A549 (cell line): Measurements from ENCODE around the gene ATP6AP1.

Experiments
- CHD2 ChIP-seq: fragments of 150-350 bp; IDR thresholded peaks from 2 replicates; pipeline ENCODE4 v1.6.1; 2014; ENCODE audit warnings: low read length; ENCODE audit not compliant: partially characterized antibody
- EP300 ChIP-seq, 2 experiments: fragments of >200 bp; sonication (Bioruptor Twin); formaldehyde crosslinking; IDR thresholded peaks; 2 replicates in 1 of 2; 3 replicates in 1 of 2; pipeline ENCODE4 v1.6.1; 2016 to 2017
- ESRRA ChIP-seq: fragments of 150-350 bp; IDR thresholded peaks from 2 replicates; pipeline ENCODE4 v1.6.1; 2014; ENCODE audit warnings: mild to moderate bottlenecking, low read length, borderline replicate concordance
- HDAC2 ChIP-seq: fragments of 200-600 bp; sonication (generic); IDR thresholded peaks from 2 replicates; pipeline ENCODE4 v1.6.1; 2016
- MAFK ChIP-seq: fragments of 450-650 bp; IDR thresholded peaks from 2 replicates; pipeline ENCODE4 v1.6.1; 2014; ENCODE audit not compliant: partially characterized antibody
- MAZ ChIP-seq: fragments of 150-350 bp; IDR thresholded peaks from 2 replicates; pipeline ENCODE4 v1.6.1; 2014; ENCODE audit warnings: antibody characterized with exemption, low read depth, low read length, borderline replicate concordance
- MYC ChIP-seq: IDR thresholded peaks from 2 replicates; pipeline ENCODE4 v1.6.1; 2012; ENCODE audit warnings: mild to moderate bottlenecking, inconsistent platforms, low read length, improper control_type of control experiment, borderline replicate concordance
- POLR2A ChIP-seq: IDR thresholded peaks from 2 replicates; pipeline ENCODE4 v1.6.1; 2012; ENCODE audit warnings: mild to moderate bottlenecking, low read length
- RAD21 ChIP-seq, 2 experiments: fragments of >200 bp in 1 of 2; sonication (Bioruptor Twin) in 1 of 2; formaldehyde crosslinking in 1 of 2; IDR thresholded peaks in 1 of 2; conservative IDR thresholded peaks in 1 of 2; 2 replicates in 1 of 2; 3 replicates in 1 of 2; pipeline ENCODE4 v1.6.1; 2012 to 2018; ENCODE audit warnings: inconsistent platforms in 1 of 2
- RCOR1 ChIP-seq: fragments of 150-350 bp; IDR thresholded peaks from 2 replicates; pipeline ENCODE4 v1.6.1; 2014; ENCODE audit warnings: antibody characterized with exemption, low read length, low read depth
- TP53 ChIP-seq: fragments of 250-450 bp; sonication (Bioruptor Pico); IDR thresholded peaks from 2 replicates; pipeline ENCODE4 v1.5.0; 2021; ENCODE audit warnings: mild to moderate bottlenecking, moderate library complexity
- TF ChIP-seq, protein P1 (sequence below): fragments of >200 bp; sonication (Bioruptor Twin); formaldehyde crosslinking; IDR thresholded peaks from 3 replicates; pipeline ENCODE4 v1.5.1; 2016
- TF ChIP-seq, protein P2 (sequence below): IDR thresholded peaks from 2 replicates; pipeline ENCODE4 v1.6.1; 2012
- TF ChIP-seq, protein P3 (sequence below): IDR thresholded peaks from 2 replicates; pipeline ENCODE4 v1.6.1; 2012

DNA sequence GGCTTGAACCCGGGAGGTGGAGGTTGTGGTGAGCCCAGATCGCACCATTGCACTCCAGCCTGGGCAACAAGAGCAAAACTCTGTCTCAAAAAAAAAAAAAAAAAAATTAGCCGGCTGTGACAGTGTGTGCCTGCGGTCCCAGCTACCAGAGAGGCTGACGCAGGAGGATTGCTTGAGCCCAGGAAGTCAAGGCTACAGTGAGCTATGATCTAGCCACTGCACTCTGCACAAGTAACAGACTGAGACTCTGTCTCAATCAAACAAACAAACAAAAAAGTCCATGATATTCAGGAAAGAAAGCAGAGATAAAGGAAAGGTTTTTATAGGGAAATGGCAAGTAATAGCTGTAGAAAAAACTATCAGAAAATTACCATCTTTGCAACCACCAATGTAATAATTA, 52.7 kb downstream of the ATP6AP1 start:
- TF ChIP-seq, protein P1, sequence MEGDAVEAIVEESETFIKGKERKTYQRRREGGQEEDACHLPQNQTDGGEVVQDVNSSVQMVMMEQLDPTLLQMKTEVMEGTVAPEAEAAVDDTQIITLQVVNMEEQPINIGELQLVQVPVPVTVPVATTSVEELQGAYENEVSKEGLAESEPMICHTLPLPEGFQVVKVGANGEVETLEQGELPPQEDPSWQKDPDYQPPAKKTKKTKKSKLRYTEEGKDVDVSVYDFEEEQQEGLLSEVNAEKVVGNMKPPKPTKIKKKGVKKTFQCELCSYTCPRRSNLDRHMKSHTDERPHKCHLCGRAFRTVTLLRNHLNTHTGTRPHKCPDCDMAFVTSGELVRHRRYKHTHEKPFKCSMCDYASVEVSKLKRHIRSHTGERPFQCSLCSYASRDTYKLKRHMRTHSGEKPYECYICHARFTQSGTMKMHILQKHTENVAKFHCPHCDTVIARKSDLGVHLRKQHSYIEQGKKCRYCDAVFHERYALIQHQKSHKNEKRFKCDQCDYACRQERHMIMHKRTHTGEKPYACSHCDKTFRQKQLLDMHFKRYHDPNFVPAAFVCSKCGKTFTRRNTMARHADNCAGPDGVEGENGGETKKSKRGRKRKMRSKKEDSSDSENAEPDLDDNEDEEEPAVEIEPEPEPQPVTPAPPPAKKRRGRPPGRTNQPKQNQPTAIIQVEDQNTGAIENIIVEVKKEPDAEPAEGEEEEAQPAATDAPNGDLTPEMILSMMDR: no peak
- TF ChIP-seq CHD2 (no peak), POLR2A (no peak), HDAC2 (no peak), TP53 (CRISPR knock-in tag) (no peak), MYC (no peak), EP300 (IDR thresholded peaks at IDR 0.05) (no peak), MAFK (no peak), ESRRA (no peak), RAD21 (conservative IDR thresholded peaks at IDR 0.05 in 1 of 2, IDR thresholded peaks at IDR 0.05 in 1 of 2) (no peak), MAZ (no peak), RCOR1 (no peak)
- TF ChIP-seq, protein P2, sequence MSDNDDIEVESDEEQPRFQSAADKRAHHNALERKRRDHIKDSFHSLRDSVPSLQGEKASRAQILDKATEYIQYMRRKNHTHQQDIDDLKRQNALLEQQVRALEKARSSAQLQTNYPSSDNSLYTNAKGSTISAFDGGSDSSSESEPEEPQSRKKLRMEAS: no peak
- TF ChIP-seq, protein P3, sequence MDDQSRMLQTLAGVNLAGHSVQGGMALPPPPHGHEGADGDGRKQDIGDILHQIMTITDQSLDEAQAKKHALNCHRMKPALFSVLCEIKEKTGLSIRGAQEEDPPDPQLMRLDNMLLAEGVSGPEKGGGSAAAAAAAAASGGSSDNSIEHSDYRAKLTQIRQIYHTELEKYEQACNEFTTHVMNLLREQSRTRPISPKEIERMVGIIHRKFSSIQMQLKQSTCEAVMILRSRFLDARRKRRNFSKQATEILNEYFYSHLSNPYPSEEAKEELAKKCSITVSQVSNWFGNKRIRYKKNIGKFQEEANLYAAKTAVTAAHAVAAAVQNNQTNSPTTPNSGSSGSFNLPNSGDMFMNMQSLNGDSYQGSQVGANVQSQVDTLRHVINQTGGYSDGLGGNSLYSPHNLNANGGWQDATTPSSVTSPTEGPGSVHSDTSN: no peak
